ENCODE data around the gene ASCL5. TPM values are rescaled to one million over a fixed set of nuclear protein-coding genes. Genes with fewer than 3 reads are reported as not detected.

ASCL5 gene
- total and polyA plus RNA-seq, 3 experiments from 2014 or later = 0.22 TPM; not detected in 2

DNA sequence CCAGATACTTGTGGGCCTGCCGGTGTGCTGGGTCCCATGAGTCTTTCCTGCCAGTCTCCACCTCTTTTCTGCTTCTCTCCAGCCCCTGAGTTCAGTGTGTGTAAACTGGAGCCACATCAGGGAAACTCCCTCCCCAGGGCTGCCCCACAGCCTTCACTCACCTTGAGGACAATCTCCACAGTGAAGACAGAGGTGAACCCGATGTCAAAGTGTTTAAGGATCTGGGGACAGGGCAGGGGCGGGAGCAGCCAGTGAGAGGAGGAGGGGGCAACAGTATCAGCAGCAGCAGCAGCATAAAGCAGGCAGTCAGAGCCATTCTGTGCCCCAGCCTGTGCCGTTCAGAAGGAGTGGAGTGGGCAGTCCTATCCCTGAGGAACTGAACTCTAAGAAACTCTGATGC, 58.0 kb downstream of the ASCL5 start:
- no peak for DNase-seq
- Histone ChIP-seq H3K4me3 (ENCODE audit: low read length) (no peak overlapping the region), H3K27ac (ENCODE audit: low read depth, low read length) (no peak overlapping the region), H3K27me3 (ENCODE audit: insufficient read depth, low read length, poor library complexity, severe bottlenecking) (no peaks in the 10 kb centered on the region), H3K4me1 (ENCODE audit: insufficient read depth, low read length) (no peaks in the 10 kb centered on the region), H3K9me3 (ENCODE audit: low read length) (no peaks in the 10 kb centered on the region), H3K36me3 (ENCODE audit: insufficient read depth, low read length) (no peaks in the 10 kb centered on the region)
- no peaks in the 10 kb centered on the region for H3K36me3 Mint-ChIP-seq
- ChIA-PET CTCF (no interaction called here), POLR2A (no interaction called here)
- H3K4me1 Mint-ChIP-seq = no peaks in the 10 kb centered on the region
- peaks cover 8 to 17% of the 10 kb centered on the region in 2 donors for H3K27me3 Mint-ChIP-seq
- H3K27ac Mint-ChIP-seq = no peak overlapping the region
- H3K9me3 Mint-ChIP-seq = no peaks in the 10 kb centered on the region
- no peak overlapping the region for H3K4me3 Mint-ChIP-seq

DNA sequence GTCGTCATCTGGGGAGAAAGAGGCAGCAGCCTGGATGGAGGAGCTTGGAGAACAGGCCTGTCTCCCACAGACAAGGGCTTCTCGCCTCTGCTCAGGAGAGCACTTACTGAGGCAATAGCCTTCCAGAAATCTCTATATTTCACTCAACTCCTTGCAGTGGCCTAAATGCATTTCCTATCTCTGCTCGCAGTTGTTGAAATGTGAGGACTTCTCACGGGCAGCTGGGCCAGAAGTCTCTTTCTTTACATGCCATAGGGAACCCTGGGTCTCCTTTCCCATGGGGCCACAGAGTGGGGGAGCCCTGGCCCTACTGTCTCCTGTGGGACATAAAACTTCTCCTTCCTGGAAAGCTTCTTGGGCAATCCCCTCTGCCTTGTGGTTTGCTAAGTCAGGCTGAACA, 60.0 kb downstream of the ASCL5 start:
- Histone ChIP-seq H3K36me3 (ENCODE audit: insufficient read depth, low read length) (no peaks in the 10 kb centered on the region), H3K4me1 (ENCODE audit: insufficient read depth, low read length) (no peaks in the 10 kb centered on the region), H3K9me3 (ENCODE audit: low read length) (no peaks in the 10 kb centered on the region), H3K27me3 (ENCODE audit: insufficient read depth, low read length, poor library complexity, severe bottlenecking) (no peaks in the 10 kb centered on the region), H3K27ac (ENCODE audit: low read depth, low read length) (no peak overlapping the region), H3K4me3 (ENCODE audit: low read length) (no peak overlapping the region)
- peaks cover 8 to 17% of the 10 kb centered on the region in 2 donors for H3K27me3 Mint-ChIP-seq
- no peaks in the 10 kb centered on the region for H3K4me1 Mint-ChIP-seq
- ChIA-PET CTCF (no interaction called here), POLR2A (no interaction called here)
- no peak overlapping the region for H3K4me3 Mint-ChIP-seq
- H3K9me3 Mint-ChIP-seq = no peaks in the 10 kb centered on the region
- H3K36me3 Mint-ChIP-seq = no peaks in the 10 kb centered on the region
- DNase-seq = no peak
- H3K27ac Mint-ChIP-seq = no peak overlapping the region

DNA sequence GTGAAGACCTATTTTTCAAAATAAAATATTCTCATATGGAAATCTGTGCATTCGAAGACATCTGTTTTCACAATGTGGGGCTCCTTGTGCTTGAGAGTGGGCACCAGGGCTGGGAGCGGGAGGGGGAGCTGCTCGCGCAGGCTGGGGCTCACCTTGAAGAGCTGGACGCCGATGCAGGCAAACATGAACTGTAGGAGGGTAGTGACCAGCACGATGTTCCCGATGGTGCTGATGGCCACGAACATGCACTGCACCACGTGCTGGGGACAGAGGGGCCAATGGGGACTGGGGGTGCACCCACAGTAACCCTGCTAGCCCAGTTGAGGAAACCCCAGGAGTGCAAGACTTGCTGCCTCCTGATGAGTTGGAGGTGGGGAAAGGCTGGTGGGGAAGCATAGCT, 61.3 kb downstream of the ASCL5 start:
- CTCF ChIA-PET = no interaction called here

DNA sequence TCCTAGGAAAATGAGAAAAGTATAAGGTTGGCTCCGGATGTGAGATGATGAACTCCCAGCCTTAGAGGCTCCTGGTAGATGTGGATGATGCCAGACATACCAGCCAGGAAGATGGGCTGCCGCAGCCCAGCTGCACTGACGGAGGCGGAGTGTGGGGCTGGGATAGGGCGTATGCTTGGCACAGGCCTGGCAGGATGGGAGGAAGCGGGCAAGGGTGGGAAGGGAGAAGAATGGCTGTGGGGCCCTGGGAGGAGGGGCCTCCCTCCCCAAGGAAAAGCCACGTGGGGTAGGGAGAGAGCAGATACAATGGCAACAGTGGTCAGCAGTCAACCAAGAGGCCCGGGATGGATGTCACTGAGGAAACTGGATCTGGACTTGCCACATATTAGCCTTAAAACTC, 62.2 kb downstream of the ASCL5 start:
- Mint-ChIP-seq H3K27ac (no peak overlapping the region), H3K4me1 (no peaks in the 10 kb centered on the region), H3K9me3 (no peaks in the 10 kb centered on the region), H3K36me3 (no peaks in the 10 kb centered on the region), H3K4me3 (no peak overlapping the region), H3K27me3 (peaks cover 8 to 17% of the 10 kb centered on the region in 2 donors)
- no peak for DNase-seq
- POLR2A ChIA-PET = no interaction called here
- CTCF ChIA-PET = no interaction called here
- H3K36me3 ChIP-seq (ENCODE audit: insufficient read depth, low read length) = no peaks in the 10 kb centered on the region
- no peaks in the 10 kb centered on the region for H3K9me3 ChIP-seq (ENCODE audit: low read length)
- H3K4me3 ChIP-seq (ENCODE audit: low read length) = no peak overlapping the region
- no peak overlapping the region for H3K27ac ChIP-seq (ENCODE audit: low read depth, low read length)
- no peaks in the 10 kb centered on the region for H3K27me3 ChIP-seq (ENCODE audit: insufficient read depth, low read length, poor library complexity, severe bottlenecking)
- H3K4me1 ChIP-seq (ENCODE audit: insufficient read depth, low read length) = no peaks in the 10 kb centered on the region

More for the DNA sequence above, 61.3 kb downstream of the ASCL5 start:
- H3K36me3 Mint-ChIP-seq = no peaks in the 10 kb centered on the region
- Histone ChIP-seq H3K9me3 (ENCODE audit: low read length) (no peaks in the 10 kb centered on the region), H3K27me3 (ENCODE audit: insufficient read depth, low read length, poor library complexity, severe bottlenecking) (no peaks in the 10 kb centered on the region), H3K4me1 (ENCODE audit: insufficient read depth, low read length) (no peaks in the 10 kb centered on the region), H3K27ac (ENCODE audit: low read depth, low read length) (no peak overlapping the region), H3K4me3 (ENCODE audit: low read length) (no peak overlapping the region), H3K36me3 (ENCODE audit: insufficient read depth, low read length) (no peaks in the 10 kb centered on the region)
- peaks cover 8 to 17% of the 10 kb centered on the region in 2 donors for H3K27me3 Mint-ChIP-seq
- DNase-seq = no peak
- H3K27ac Mint-ChIP-seq = no peak overlapping the region
- no peak overlapping the region for H3K4me3 Mint-ChIP-seq
- POLR2A ChIA-PET = no interaction called here
- no peaks in the 10 kb centered on the region for H3K9me3 Mint-ChIP-seq
- no peaks in the 10 kb centered on the region for H3K4me1 Mint-ChIP-seq

Other genes with a start within 250 kb of the ASCL5 start
- gene INAVA, start 232.3 kb downstream of the ASCL5 start, total RNA-seq = under 1 TPM; 0.09 to 0.24 TPM
- 0.37 TPM for gene INAVA, start 232.3 kb downstream of the ASCL5 start, polyA plus RNA-seq
- gene KIF21B, start 103.5 kb downstream of the ASCL5 start, total RNA-seq = 10 to 100 TPM; 37.5 to 37.6 TPM
- 9.9 TPM for gene KIF21B, start 103.5 kb downstream of the ASCL5 start, polyA plus RNA-seq
- not detected for gene CACNA1S, start 14.8 kb downstream of the ASCL5 start, total RNA-seq
- gene CACNA1S, start 14.8 kb downstream of the ASCL5 start, polyA plus RNA-seq = not detected
- 10 to 100 TPM; 16.3 to 17.1 TPM for gene TMEM9, start 27.3 kb upstream of the ASCL5 start, total RNA-seq
- gene TMEM9, start 27.3 kb upstream of the ASCL5 start, polyA plus RNA-seq = 32.8 TPM
- gene IGFN1, start 63.6 kb upstream of the ASCL5 start, total RNA-seq = not detected
- not detected for gene IGFN1, start 63.6 kb upstream of the ASCL5 start, polyA plus RNA-seq
- gene PKP1, start 156.3 kb upstream of the ASCL5 start, total RNA-seq = not detected
- not detected for gene PKP1, start 156.3 kb upstream of the ASCL5 start, polyA plus RNA-seq